Ramos (cell line): ENCODE data around the gene TMEM97.
"Not testable (repeated sequence)": the region's sequence is repeated elsewhere in the genome, so short reads cannot be mapped to it uniquely, and the experiment has no call there.

ENCODE experiments used
- in situ Hi-C: fragments of 300-500 bp; cut with MboI; formaldehyde crosslinking; loops from one replicate; pipeline ENCODE4 v1.14.3; 2022; ENCODE audit warnings: low sequenced_read_pairs; ENCODE audit not compliant: unreplicated experiment

Gene TMEM97

DNA sequence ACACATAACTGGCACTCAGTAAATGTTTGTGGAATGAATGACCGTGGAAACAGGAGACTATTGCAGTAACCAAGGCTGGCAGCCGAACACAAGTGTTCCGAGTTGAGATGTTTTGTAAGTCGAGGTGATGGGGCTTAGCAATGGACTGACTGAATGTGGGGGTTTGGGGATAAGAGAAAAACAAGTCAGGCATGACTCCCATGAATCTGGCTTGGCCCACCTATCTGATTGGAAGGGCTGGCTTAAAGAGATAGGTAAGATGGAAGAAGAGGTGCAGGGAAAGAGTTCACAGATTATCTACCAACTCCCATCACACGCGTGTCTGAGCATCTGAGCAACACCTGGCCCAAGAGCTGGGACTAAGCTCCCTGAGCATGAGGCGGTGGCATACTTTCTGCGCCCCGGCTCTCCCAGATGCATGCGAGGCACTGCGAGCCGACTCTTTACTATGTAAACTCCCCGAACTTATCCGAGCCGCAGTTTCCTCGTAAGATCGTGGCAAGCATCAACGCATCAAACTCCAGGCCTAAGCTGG, 15.7 kb downstream of the TMEM97 start:
- in situ Hi-C loops, result no loop called here

DNA sequence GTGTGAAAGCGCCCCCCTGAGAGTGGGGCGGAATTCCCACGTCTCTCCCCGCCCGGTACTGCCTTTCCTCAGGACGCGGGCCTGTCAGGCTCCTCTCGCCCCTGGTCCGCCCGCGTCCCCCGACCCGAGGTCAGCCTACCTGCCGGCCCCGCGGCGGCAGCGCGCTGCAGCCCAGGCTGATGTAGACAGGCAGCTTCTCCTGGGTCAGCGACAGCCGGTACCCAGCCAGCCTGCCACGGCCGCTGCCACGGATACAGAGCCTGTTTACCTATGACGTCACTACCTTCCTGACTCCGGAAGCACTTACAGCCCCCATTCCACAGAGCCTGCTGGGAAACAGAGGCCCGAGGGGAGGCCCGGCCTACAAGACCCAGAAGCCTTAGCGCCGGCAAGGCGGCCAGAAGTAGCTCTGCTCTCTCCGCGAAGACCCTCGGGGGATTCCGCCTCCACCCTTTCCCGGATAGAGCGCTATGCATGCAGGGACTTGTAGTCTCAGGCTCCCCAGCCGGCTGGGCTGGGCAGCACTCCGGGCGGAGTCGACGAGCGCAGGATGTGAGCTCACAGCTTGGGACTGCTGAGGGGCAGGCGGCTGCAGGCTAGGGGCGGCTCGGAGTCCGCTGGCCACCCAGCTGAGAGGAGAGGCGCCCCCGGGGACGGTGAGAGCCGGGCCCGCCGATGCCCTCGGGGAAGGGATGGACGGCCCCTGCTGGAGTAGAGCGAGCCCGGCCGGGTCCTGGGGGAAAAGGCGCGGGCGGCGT, 16.4 kb downstream of the TMEM97 start, which contains the start of the genes IFT20 and TNFAIP1:
TSS of gene IFT20 (minus strand) at position 272 of the 758 bp plus-strand sequence. CDS start 3,487 bp downstream, outside the sequence.
TSS of gene TNFAIP1 (plus strand) at position 561 of the 758 bp plus-strand sequence. CDS start 3,761 bp downstream, outside the sequence.
- in situ Hi-C loops, result no loop called here

DNA sequence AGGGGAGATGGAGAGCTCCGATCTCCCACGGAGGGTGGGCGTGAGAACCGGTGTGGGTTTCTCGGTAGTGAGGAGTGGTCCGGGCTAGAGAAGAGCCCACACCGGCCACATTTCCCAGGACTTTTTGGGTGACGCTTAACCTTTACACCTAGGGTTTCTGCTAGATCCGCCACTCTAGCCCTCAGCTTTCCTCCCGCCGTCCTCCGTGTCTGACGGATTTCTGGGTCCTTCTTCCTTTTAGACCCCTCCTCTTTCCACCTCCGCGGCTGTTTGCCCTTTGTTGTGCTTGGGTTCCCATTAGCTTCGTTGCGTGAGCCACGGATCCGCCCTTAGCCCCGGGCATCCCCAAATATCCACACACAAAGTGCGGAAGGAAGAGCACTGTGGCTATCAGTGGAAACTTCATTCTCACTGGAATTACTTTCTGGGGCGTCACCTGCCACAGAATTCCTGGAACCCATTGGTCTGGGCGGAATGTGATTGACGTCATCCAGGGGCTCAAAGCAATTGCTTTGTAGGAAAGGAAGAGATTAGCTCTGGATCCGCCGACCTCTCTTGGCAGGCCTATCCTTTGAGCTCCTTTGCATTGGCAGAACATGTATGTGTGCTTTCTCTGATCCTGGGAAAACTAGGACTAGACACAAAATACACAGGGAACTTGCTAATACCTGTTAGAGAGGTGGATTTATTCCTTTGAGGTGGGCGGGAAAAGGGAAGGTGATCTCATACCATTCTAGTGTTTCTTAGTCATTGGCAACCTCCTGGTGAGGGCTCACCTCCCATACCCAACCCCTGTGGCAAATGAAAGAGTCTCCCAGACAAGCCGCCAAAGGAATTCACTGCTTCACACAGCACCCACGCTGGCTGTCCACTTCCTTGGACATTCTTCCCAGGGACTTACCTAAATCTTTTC, 17.2 kb downstream of the TMEM97 start:
- in situ Hi-C loops, result no loop called here

DNA sequence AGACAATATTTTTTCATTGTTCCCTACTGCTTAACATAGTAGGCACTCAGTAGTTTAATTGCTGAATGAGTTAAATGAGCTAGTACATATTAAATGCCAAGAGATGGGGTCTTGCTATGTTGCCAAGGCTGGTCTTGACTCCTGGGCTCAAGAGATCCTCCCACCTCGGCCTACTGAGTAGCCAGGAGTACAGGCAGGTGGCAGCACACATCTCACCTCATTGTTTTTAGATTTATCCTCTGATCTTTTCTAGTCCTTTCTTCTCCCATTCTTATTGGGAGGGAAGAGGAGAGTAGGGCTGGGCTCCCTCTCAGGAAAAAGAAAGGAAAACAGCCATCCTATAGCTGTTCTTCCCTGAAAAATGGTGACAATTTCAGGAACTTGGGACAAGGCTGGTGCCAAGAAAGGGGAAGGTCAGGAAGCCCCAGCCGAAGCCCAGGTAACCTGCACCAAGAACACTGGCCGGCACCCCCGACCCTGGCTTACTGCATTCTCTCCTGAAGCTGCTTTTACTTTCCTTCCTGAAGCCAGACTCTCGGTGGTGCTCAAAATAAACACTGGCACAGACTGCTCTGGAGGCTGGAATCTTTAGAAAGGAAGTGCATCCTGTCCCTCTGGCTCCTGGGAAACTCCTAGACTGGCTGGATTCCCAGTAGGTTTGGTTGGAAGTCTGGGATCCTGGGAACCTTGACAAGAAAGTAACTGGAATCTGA, 19.2 kb downstream of the TMEM97 start:
- in situ Hi-C loops, result no loop called here

DNA sequence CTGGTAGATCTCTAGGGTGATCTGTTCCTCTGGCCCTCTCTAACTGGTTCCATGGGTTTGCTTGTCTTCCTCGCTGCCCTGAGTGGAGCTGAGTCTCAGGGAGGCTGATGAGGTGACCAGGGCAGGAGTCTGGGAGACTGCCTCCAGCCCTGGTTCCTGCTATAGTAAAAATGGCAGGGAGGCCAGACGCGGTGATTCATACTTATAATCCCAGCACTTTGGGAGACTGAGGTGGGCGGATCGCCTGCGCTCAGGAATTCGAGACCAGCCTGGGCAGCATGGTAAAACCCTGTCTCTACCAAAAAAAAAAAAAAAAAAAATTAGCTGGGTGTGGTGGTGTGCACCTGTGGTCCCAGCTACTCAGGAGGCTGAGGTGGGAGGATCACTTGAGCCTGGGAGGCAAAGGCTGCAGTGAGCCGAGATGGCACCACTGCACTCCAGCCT, 19.8 kb downstream of the TMEM97 start:
- in situ Hi-C loops, result not testable (repeated sequence)

DNA sequence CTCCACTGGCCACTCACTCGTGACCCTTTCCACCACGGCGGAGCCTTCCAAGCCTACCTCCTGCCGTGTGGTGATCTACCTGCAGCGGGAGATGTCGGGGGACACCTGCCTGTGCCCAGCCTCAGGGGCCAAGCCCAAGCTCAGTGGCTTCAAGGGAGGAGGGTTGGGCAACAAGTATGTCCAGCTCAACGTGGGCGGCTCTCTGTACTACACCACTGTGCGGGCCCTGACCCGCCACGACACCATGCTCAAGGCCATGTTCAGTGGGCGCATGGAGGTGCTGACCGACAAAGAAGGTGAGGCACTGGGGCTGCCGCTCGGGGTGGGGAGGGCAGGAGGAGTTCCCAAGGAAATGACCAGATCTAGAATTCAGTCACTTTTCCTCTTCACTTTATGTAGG, 20.4 kb downstream of the TMEM97 start:
- in situ Hi-C loops, result no loop called here

DNA sequence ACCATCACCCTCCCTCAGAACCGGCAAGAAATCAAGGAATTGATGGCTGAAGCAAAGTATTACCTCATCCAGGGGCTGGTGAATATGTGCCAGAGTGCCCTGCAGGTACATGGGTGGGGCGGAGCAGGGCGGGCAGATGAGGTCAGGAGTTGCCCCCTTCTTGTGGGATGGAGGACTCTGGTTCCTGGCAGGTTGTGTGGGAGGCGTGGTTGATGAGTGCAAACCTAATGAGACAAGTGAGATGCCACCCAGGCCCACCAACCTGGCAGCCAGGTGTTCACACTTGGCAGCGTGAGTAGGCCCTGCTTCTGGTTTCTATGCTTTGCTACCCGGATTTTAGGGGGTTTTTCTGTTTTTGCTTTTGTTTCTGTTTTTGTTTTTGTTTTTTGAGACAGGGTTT, 21.4 kb downstream of the TMEM97 start:
- in situ Hi-C loops, result no loop called here

DNA sequence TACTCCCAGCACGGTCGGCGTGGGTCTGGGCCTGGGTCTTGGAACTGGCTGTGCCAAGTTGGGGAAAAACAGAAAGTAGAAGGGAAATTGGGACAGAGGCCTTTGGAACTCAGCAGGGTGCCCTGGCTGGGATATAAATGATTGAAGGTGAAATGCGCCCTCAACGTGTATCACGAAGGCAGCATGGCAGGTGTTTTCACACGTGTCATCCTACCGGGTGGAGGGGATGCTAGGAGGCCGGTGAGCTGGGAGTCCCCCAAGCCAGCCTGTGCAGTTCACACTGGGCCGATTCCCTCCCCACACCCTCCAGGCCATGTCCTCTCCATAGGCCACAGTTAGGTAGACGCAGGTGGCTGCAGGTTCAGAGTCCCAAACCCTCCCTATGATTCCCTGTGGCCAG, 22.5 kb downstream of the TMEM97 start:
- in situ Hi-C loops, result no loop called here

DNA sequence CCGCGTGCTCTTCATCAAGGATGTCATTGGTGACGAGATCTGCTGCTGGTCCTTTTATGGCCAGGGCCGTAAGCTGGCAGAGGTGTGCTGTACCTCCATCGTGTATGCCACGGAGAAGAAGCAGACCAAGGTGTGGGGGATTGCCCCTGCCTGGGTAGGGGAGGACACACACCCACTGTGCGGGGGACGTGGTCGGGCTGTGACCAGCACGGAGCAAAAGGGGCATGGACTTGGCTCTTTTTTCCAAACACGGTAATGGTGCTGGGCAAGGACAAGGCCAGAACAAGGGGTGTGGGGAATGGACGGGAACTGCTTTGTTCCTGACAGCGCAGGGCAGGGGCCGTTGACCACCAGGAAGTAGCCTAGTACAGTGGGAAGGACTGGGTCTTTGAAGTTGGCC, 23.3 kb downstream of the TMEM97 start:
- in situ Hi-C loops, result no loop called here

DNA sequence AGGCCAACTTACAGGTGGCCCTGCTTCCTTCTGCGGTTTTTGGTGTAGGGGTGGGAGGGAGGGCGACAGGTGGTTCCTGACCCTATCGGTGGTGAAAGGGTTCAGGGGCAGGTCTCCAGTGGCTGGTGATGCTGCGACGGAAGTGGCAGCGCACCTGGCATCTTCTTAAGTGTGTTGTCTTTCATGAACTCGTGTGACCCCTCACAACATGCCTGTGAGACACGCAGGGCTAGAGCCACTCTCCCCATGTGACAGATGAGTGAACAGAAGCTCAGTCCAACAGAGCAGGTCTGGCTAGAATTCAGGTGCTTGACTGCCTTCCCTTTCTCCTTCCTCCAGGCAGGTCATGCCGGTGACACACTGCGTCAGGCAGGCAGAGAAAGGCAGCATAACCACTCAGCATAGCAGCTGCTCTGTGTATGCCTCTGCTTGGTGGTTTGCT, 24.5 kb downstream of the TMEM97 start:
- in situ Hi-C loops, result no loop called here

DNA sequence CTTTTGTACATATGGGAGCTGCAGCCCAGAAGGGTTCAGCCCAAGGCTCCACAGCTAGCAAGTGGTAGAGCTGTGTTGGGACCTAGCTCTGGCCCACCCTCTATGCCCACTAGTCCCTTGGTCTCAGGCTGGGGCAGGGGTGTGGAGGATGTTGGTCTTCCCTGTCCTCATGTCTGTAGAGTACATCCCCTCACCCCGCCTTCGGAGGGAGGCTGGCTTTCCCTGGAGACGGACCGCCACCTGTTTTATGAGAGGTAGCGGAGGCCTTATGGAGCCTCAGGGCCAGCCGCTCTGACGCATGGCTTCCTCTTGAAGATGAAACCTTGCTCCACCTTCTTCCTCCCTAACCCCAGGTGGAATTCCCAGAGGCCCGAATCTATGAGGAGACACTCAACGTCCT, 25.0 kb downstream of the TMEM97 start:
- in situ Hi-C loops, result no loop called here

DNA sequence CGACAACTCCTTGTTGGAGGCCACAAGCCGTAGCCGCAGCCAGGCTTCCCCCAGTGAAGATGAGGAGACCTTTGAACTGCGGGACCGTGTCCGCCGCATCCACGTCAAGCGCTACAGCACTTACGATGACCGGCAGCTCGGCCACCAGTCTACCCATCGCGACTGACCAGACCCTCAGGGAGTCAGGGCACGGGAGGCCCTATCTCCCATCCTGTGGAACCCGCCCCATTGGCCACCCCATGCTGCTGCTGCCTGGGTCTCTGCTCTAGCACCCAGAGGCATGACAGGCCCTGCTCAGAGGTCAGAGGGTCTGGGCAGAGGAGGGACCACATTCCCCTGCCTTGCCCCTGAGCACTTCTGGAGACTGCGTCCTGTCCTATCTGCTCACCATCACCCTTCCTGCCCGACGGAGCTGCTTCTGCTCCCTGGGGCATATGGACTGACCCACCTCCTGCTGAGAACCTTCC, 25.5 kb downstream of the TMEM97 start:
- in situ Hi-C loops, result no loop called here

DNA sequence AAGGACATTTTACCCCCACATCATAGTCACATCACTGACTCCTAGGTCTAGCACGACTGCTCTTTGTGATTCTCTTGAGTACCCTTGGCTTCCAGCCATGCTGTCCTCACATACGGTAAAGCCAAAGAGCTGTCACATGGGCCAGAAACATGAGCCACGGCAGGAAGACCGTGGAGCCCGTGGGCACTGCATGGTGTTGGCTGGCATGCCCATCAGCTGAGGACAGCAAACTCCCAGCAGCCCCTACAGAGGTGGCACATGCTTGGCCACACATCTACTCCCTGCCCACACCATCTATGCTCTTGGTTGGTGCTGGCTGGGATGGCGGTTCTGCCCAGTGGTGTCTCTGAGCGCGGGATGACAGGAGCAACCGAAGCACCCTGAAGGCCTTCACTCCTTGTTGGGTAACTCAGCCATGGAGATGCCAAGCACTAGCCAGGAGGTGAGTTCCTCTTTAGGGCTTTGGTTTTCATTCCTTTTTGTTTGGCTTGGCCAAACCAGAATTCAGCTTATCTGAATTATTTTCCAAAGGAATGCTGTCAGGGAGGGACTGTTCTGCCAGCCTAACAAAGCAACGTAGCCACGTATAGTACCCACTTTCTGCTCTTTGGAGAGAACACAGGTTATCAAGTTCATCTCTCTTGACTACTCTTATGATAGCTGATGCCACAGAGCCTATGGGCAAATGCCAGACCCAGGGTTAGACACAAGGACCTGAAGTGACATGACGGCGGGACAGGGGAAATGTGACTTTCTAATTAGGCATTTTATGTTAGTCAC, 26.6 kb downstream of the TMEM97 start:
- in situ Hi-C loops, result no loop called here

DNA sequence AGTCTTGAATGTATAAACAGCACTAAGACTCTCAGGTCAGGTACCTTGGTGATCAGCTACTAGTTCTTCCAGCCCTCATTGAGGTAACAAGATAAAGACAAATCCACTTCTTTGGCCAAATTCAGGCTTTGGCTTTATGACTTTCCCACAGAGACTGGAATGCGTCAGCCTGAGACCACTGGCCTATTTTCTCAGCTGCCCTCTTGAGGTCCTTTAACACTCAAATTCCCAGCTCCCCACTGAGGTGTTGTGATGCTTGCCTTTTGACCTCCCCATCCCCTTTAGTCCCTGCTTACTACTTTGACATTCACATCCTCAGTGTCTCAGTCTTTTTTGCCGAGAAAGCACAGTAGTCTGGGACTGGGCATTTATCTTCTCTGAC, 27.2 kb downstream of the TMEM97 start:
- in situ Hi-C loops, result no loop called here

DNA sequence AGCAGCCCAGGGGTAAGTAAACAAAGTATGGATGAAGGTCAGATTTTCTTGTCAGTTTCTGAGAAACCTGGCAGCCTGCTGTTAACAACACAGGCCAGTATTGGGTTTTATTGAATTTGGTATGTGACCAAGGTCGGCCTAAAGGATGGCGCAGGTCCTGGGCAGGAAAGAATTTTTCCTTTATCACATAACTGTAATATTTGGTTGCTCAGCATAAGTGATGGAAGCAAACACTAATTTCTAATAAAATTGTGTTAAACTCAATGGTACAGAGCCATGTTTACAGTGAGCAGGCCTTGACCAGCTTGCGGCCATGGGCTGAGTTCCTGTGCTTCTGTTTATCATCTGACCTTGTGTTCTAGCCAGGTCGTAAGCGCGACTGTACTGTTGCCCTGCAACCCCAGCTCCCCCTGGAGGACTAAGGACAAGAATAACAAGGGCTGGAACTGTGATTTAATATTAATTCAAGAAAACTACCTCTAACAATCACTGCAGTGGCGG, 27.8 kb downstream of the TMEM97 start:
- in situ Hi-C loops, result no loop called here

DNA sequence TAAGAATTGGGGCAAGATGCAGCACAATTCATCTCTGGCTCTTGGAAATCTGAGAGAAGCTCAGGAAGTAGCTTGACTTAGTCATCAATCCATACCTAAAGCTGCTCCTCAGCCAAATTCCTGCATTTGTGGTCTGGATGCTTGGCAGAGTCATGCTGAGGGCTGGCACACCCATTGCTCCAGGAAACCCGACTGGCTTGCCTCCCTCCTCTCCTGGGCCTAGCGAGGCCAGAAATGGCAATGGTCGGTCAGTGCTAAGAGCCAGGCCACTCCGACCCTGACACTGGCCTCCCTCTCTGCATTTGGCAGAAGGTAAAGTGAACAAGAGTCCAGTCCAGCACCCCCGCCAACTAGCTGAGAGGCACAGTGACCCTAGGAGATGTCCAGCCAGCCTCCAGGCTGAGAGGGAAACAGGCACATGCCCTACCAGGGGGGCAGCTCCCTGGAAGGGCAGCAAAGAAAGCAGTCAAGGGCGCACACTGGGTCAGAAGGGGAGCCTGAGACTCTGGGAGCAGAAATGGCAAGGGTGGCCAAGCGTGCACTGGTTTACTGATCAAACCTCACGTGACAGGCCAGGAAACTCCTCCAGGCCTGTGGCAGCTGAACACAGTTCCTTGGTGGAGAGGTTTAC, 28.4 kb downstream of the TMEM97 start:
- in situ Hi-C loops, result no loop called here

DNA sequence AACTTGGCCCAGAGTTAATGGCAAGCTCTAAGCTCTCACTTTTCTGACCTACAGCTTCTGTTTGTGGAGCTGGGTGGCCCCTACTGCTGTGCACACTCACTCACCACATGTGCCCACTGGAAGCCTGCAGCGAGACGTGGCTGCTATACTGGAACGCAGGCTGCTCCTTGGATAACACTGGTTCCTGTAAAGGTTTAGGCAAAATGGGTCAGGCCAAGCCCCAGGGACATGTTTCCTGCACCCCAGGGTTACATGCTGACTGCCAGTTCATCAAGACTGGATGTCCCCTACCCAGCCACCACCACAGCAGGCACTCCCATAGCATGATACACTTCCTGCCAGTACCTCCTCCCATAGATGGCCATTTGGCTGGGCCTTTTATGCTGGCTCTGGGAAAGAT, 30.0 kb downstream of the TMEM97 start:
- in situ Hi-C loops, result no loop called here

DNA sequence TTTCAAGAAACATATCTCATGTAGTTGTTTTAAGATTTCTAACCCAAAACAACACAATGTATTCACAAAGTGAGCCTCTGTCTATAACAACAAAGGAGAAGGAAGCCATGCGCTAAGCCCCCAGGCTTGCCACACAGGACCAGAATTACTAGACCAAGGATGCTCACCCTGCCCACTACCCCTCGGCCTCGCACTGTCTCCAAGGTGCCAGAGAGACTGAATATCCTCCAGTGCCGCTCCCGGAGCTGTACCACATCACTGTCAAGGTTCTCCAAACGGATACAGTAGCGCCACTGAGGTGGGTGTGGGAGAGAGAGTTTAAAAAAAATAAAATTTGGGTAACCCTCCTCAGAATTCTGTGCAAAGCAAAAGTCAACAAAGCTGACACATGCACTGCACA, 31.3 kb downstream of the TMEM97 start:
- in situ Hi-C loops, result loop anchor here (25.0 kb wide), 3 partner anchors 88 to 1038 kb away; no protein-coding TSS in a partner anchor
